ENCODE measurements around the gene KLF12. TPM values are rescaled to one million over a fixed set of nuclear protein-coding genes. Genes with fewer than 3 reads are reported as not detected.

The KLF12 gene
- total RNA-seq, 1 experiment from 2014 or later = 7.8 TPM

GRCh38 chr13:74097116-74097515 is 37.1 kb downstream of the KLF12 start:
- H3K4me2 ChIP-seq (ENCODE audit: low read length) = no peak overlapping the region
- no peak overlapping the region for H3K27ac ChIP-seq (ENCODE audit: low read depth, low read length)
- no TSS peak for BruUV-seq (replicated peaks)
- DNase-seq (ENCODE audit: low read depth, low spot score) = no peak
- TF ChIP-seq POLR2A (IDR thresholded peaks at IDR 0.05; ENCODE audit: borderline replicate concordance, extremely low read depth, insufficient read depth, insufficient read length) (no peak), FOSL1 (IDR thresholded peaks at IDR 0.05; ENCODE audit: low read depth) (no peak), EGR1 (IDR thresholded peaks at IDR 0.05; ENCODE audit: low read depth) (no peak), ATF3 (IDR thresholded peaks at IDR 0.05) (no peak), EZH2phosphoT487 (IDR thresholded peaks at IDR 0.05; ENCODE audit: borderline replicate concordance) (no peak), CTCF (IDR thresholded peaks at IDR 0.05 in 2 of 3, conservative IDR thresholded peaks at IDR 0.05 in 1 of 3; ENCODE audit: borderline replicate concordance in 1 of 3, insufficient read depth in 1 of 3, low read depth in 2 of 3, low read length in 2 of 3) (no peak), POLR2AphosphoS5 (IDR thresholded peaks at IDR 0.05; ENCODE audit: low read depth, low read length) (no peak), SIN3A (IDR thresholded peaks at IDR 0.05; ENCODE audit: low read depth) (no peak), CEBPB (IDR thresholded peaks at IDR 0.05; ENCODE audit: low read depth) (no peak), CBX3 (IDR thresholded peaks at IDR 0.05; ENCODE audit: low read depth) (no peak), ZBTB33 (IDR thresholded peaks at IDR 0.05; ENCODE audit: extremely low read depth, insufficient replicate concordance, low read length) (no peak), ELF1 (IDR thresholded peaks at IDR 0.05; ENCODE audit: borderline replicate concordance, low read depth) (no peak), RAD21 (IDR thresholded peaks at IDR 0.05; ENCODE audit: low read depth) (no peak), EZH2 (IDR thresholded peaks at IDR 0.05) (no peak), SRF (IDR thresholded peaks at IDR 0.05; ENCODE audit: low read depth) (no peak), JUND (IDR thresholded peaks at IDR 0.05) (no peak), ZNF274 (IDR thresholded peaks at IDR 0.05; ENCODE audit: low read depth, low read length) (no peak), MAX (IDR thresholded peaks at IDR 0.05) (no peak), REST (IDR thresholded peaks at IDR 0.05; ENCODE audit: low read depth) (no peak)
- H3K9ac ChIP-seq (ENCODE audit: low read length) = no peak overlapping the region
- no peaks in the 10 kb centered on the region for H3K79me2 ChIP-seq (ENCODE audit: insufficient read depth, low read length)
- H3K4me1 ChIP-seq (ENCODE audit: control insufficient read depth in 1 of 2, insufficient read depth in 2 of 2, low read length in 2 of 2) = no peaks in the 10 kb centered on the region
- no peaks in the 10 kb centered on the region; the same call in 1 of the 2 replicates for H4K20me1 ChIP-seq (ENCODE audit: insufficient read depth)
- H3K9me3 ChIP-seq (ENCODE audit: control insufficient read depth in 1 of 2, insufficient read depth in 1 of 2, low read depth in 1 of 2, low read length in 2 of 2) = no peaks in the 10 kb centered on the region
- no peaks in the 10 kb centered on the region for H3K9me2 ChIP-seq (ENCODE audit: insufficient read depth)
- no peak for ATAC-seq
- POLR2A ChIA-PET = no interaction called here
- no peak overlapping the region for H2AFZ ChIP-seq (ENCODE audit: low read depth, low read length, poor library complexity, severe bottlenecking)
- H3K27me3 ChIP-seq (ENCODE audit: insufficient read depth, low read length) = no peaks in the 10 kb centered on the region
- no peaks in the 10 kb centered on the region for H3K36me3 ChIP-seq (ENCODE audit: control insufficient read depth in 1 of 2, insufficient read depth in 2 of 2, low read length in 2 of 2)
- intact Hi-C loops (cut with micrococcal nuclease) = no loop called here
- H3K4me3 ChIP-seq (replicated peaks in 1 of 2; ENCODE audit: low read depth in 1 of 2, low read length in 2 of 2) = no peak overlapping the region
- CTCF ChIA-PET = no interaction called here
- RAD21 ChIA-PET (ENCODE audit: low non-redundant PET in 1 of 2, low total read pairs in 2 of 2, uncharacterized antibody in 2 of 2, unreplicated experiment in 2 of 2) = no interaction called here

Measured in HCT116 (cell line).